K562 (cell line): ENCODE data around the gene LMLN. TPM values are rescaled to one million over a fixed set of nuclear protein-coding genes. Genes with fewer than 3 reads are reported as not detected.

ENCODE experiments used
- ATAC-seq: fragments of 200-7000 bp; cut with Tn5 transposase; 3 replicates; pipeline ENCODE4 v1.9.1; 2020; ENCODE audit warnings: moderate library complexity
- BruUV-seq: library from RNA; stranded (reverse); fragments of 400-500 nt; replicated peaks from 2 replicates; lab custom pipeline; 2021; lab: Mats Ljungman, UMichigan
- CTCF ChIA-PET: fragments of 300-600 bp; formaldehyde crosslinking; extraction: SDS; loops from one replicate; lab custom pipeline; 2021; ENCODE audit warnings: low intra/inter-chr PET ratio; lab: Yijun Ruan, JAX
- POLR2A ChIA-PET: fragments of 300-600, 350-650 bp; sonication (Branson Sonifier 250); formaldehyde crosslinking; extraction: SDS; loops from one replicate; lab custom pipeline; 2021; ENCODE audit warnings: antibody characterized with exemption, inconsistent platforms; lab: Yijun Ruan, JAX
- DNase-seq, 4 experiments: peaks; one replicate each; pipeline versions ENCODE4 v3.0.0 to v3.0.0-alpha.2; 2011 to 2018; ENCODE audit warnings: low spot score in 3 of 4, mixed read lengths in 3 of 4; ENCODE audit errors: extremely low read depth in 1 of 4
- FAIRE-seq: peaks from 2 replicates; lab custom pipeline; 2011; peaks lifted over from hg19 to GRCh38; lab: Jason Lieb, UNC
- H2AFZ ChIP-seq: 2 replicates; pipeline ENCODE4 v1.6.0; 2011; ENCODE audit warnings: low read depth, low read length, control low read depth, inconsistent platforms
- H3K27ac ChIP-seq: fragments of 200-600 bp; 3 replicates; pipeline ENCODE4 v1.8.0; 2011; ENCODE audit warnings: low read depth, mild to moderate bottlenecking, control low read depth, inconsistent platforms, low read length, moderate library complexity, mixed read lengths; ENCODE audit errors: extremely low read depth
- H3K27me3 ChIP-seq, 2 experiments: fragments of 300-600 bp in 1 of 2; 2 replicates in 1 of 2; 3 replicates in 1 of 2; pipeline versions ENCODE4 v1.6.0 to v1.8.0; 2011; ENCODE audit warnings: inconsistent platforms in 2 of 2, low read length in 2 of 2, mild to moderate bottlenecking in 1 of 2, mixed read lengths in 1 of 2, moderate library complexity in 1 of 2; ENCODE audit not compliant: control insufficient read depth in 2 of 2, insufficient read depth in 2 of 2
- H3K36me3 ChIP-seq: fragments of 300-600 bp; 3 replicates; pipeline ENCODE4 v1.8.0; 2011; ENCODE audit warnings: mild to moderate bottlenecking, low read length, inconsistent platforms; ENCODE audit not compliant: control insufficient read depth, insufficient read depth
- H3K4me1 ChIP-seq, 2 experiments: fragments of 200-600 bp in 1 of 2; replicated peaks in 1 of 2; 2 replicates in 1 of 2; 3 replicates in 1 of 2; pipeline versions ENCODE4 v1.5.1 to v1.8.0; 2011; ENCODE audit warnings: inconsistent platforms in 2 of 2, low read length in 2 of 2, mild to moderate bottlenecking in 1 of 2, mixed read lengths in 1 of 2, moderate library complexity in 1 of 2; ENCODE audit not compliant: control insufficient read depth in 2 of 2, insufficient read depth in 2 of 2
- H3K4me2 ChIP-seq: 2 replicates; pipeline ENCODE4 v1.6.1; 2011; ENCODE audit warnings: low read length, control low read depth, inconsistent platforms, mixed read lengths; ENCODE audit not compliant: insufficient read depth
- H3K4me3 ChIP-seq: fragments of 200-600 bp; sonication (generic), shearing (Covaris generic); 2 replicates; pipeline ENCODE4 v1.5.1; 2016; ENCODE audit warnings: control low read depth, inconsistent platforms
- H3K79me2 ChIP-seq: fragments of 200-600 bp; 3 replicates; pipeline ENCODE4 v1.8.0; 2011; ENCODE audit warnings: low read length, inconsistent platforms; ENCODE audit not compliant: control insufficient read depth, insufficient read depth
- H3K9ac ChIP-seq, 2 experiments: 2 replicates each; pipeline versions ENCODE4 v1.6.0 to v1.6.1; 2011; ENCODE audit warnings: low read depth in 2 of 2, low read length in 2 of 2, control low read depth in 1 of 2, inconsistent platforms in 1 of 2, mild to moderate bottlenecking in 1 of 2, mixed read lengths in 1 of 2; ENCODE audit not compliant: insufficient read depth in 1 of 2
- H3K9me1 ChIP-seq: one replicate; pipeline ENCODE4 v1.6.0; 2011; ENCODE audit warnings: inconsistent platforms, mild to moderate bottlenecking, low read length, moderate library complexity; ENCODE audit not compliant: control insufficient read depth, insufficient read depth
- H3K9me3 ChIP-seq: replicated peaks from 2 replicates; pipeline ENCODE4 v1.5.1; 2011; ENCODE audit warnings: low read depth, low read length, inconsistent platforms; ENCODE audit not compliant: control insufficient read depth, insufficient read depth
- H4K20me1 ChIP-seq: replicated peaks from 2 replicates; pipeline ENCODE4 v1.6.1; 2011; ENCODE audit warnings: low read length, inconsistent platforms, mixed read lengths; ENCODE audit not compliant: control insufficient read depth, insufficient read depth
- CEBPG ChIP-seq, 3 experiments: fragments of 200-800 bp in 1 of 3; sonication (Bioruptor generic) in 1 of 3; sonication (generic) in 1 of 3; formaldehyde crosslinking in 1 of 3; IDR thresholded peaks in 2 of 3; conservative IDR thresholded peaks in 1 of 3; 2 replicates each; pipeline versions ENCODE4 v1.6.1 to v1.8.0; 2016 to 2022; ENCODE audit warnings: missing compliant biosample characterization in 2 of 3, missing genetic modification characterization in 2 of 3, mild to moderate bottlenecking in 1 of 3, missing genetic modification reagents in 1 of 3
- CHD1 ChIP-seq: fragments of 200-600 bp; sonication (generic); IDR thresholded peaks from one replicate; pipeline ENCODE4 v1.6.1; 2012; ENCODE audit warnings: mild to moderate bottlenecking, moderate library complexity, low read length, inconsistent platforms
- ETV1 ChIP-seq: fragments of 450-650 bp; conservative IDR thresholded peaks from 2 replicates; pipeline ENCODE4 v1.6.1; 2016; ENCODE audit warnings: missing genetic modification characterization, control low read depth, low read depth, missing compliant biosample characterization
- KLF6 ChIP-seq: fragments of 250-450 bp; sonication (Bioruptor Pico); IDR thresholded peaks from 2 replicates; pipeline ENCODE4 v1.4.0; 2020; ENCODE audit warnings: mild to moderate bottlenecking, moderate library complexity, borderline replicate concordance
- MED1 ChIP-seq: sonication (generic); formaldehyde crosslinking; IDR thresholded peaks from 2 replicates; pipeline ENCODE4 v1.8.1; 2023; ENCODE audit warnings: missing genetic modification reagents, borderline replicate concordance
- SRSF1 ChIP-seq: fragments of 200-400 bp; formaldehyde crosslinking; IDR thresholded peaks from 2 replicates; pipeline ENCODE4 v1.6.1; 2017; ENCODE audit warnings: mild to moderate bottlenecking, low read depth, low read length, moderate library complexity
- TARDBP ChIP-seq: fragments of 450-650 bp; IDR thresholded peaks from 2 replicates; pipeline ENCODE4 v1.6.1; 2016
- TCF7 ChIP-seq: sonication (generic); IDR thresholded peaks from 2 replicates; pipeline ENCODE4 v1.6.1; 2016; ENCODE audit warnings: antibody characterized with exemption, borderline replicate concordance
- ZNF263 ChIP-seq: sonication (generic); formaldehyde crosslinking; IDR thresholded peaks from 2 replicates; pipeline ENCODE4 v1.8.0; 2022; ENCODE audit warnings: mild to moderate bottlenecking, missing genetic modification reagents, borderline replicate concordance
- WGBS: fragments of 100-300 bp; shearing (Covaris generic); methylation state at CpG from one replicate; pipeline ENCODE4 v1.1.6; 2016; ENCODE audit warnings: low coverage, mixed read lengths; ENCODE audit not compliant: insufficient coverage; ENCODE audit errors: missing lambda C conversion rate; 5-methylcytosine and 5-hydroxymethylcytosine counted together
- in situ Hi-C: fragments of 300-500 bp; cut with MboI; formaldehyde crosslinking; loops from 4 replicates; pipeline ENCODE4 v1.15.0; 2018; ENCODE audit warnings: inconsistent platforms, mixed read lengths
- intact Hi-C: fragments of 100-400 bp; cut with micrococcal nuclease; formaldehyde crosslinking; loops from 2 replicates; pipeline ENCODE4 v1.14.2; 2022
- polyA plus RNA-seq, 8 experiments: library from polyadenylated mRNA; depleted of rRNA in 4 of 8; stranded (reverse) in 5 of 8; unstranded in 3 of 8; fragments of >200 nt; fragmentation: Nextera tagmentation in 2 of 8; fragmentation: Illumina TruSeq in 1 of 8; extraction: Ambion mirVana in 2 of 8; extraction: Trizol in 1 of 8; gene quantifications; 2 replicates each; pipeline versions ENCODE4 v1.2.1 to v1.2.3, GENCODE V29; 2011 to 2014; ENCODE audit warnings: inconsistent platforms in 1 of 8, missing spikeins in 1 of 8
- total RNA-seq, 7 experiments: library from RNA; depleted of rRNA in 6 of 7; stranded (reverse); fragments of >200 nt in 6 of 7; fragmentation: Illumina TruSeq in 2 of 7; extraction: Trizol in 2 of 7; gene quantifications; 2 replicates each; pipeline versions ENCODE4 v1.2.1 to v1.2.3, GENCODE V29; 2011 to 2021; ENCODE audit warnings: low replicate concordance in 1 of 7
- TF ChIP-seq, protein P1 (sequence below): fragments of 250-450 bp; sonication (Bioruptor Pico); IDR thresholded peaks from 2 replicates; pipeline ENCODE4 v1.8.0; 2022; ENCODE audit warnings: moderate library complexity, mild to moderate bottlenecking, inconsistent platforms
- TF ChIP-seq, protein P2 (sequence below): fragments of 200-800 bp; sonication (Bioruptor generic); IDR thresholded peaks from 2 replicates; pipeline ENCODE4 v1.6.1; 2017; ENCODE audit warnings: missing genetic modification characterization, missing compliant biosample characterization
- TF ChIP-seq, protein P3 (sequence below): fragments of 250-450 bp; sonication (Bioruptor Pico); IDR thresholded peaks from 2 replicates; pipeline ENCODE4 v1.5.0; 2021
- TF ChIP-seq, protein P4 (sequence below), 3 experiments: fragments of 200-800 bp in 1 of 3; sonication (Bioruptor generic) in 1 of 3; sonication (generic) in 1 of 3; formaldehyde crosslinking in 1 of 3; IDR thresholded peaks; 2 replicates each; pipeline versions ENCODE4 v1.6.1 to v1.8.0; 2016 to 2022; ENCODE audit warnings: mild to moderate bottlenecking in 2 of 3, missing compliant biosample characterization in 2 of 3, missing genetic modification characterization in 2 of 3, missing genetic modification reagents in 1 of 3

LMLN gene
- total and polyA plus RNA-seq, 9 of the 15 experiments (the other 6 are each of a cell fraction or from before 2014, with no cell fraction given), result 2.2 to 15.9 (median 6.9) TPM

DNA sequence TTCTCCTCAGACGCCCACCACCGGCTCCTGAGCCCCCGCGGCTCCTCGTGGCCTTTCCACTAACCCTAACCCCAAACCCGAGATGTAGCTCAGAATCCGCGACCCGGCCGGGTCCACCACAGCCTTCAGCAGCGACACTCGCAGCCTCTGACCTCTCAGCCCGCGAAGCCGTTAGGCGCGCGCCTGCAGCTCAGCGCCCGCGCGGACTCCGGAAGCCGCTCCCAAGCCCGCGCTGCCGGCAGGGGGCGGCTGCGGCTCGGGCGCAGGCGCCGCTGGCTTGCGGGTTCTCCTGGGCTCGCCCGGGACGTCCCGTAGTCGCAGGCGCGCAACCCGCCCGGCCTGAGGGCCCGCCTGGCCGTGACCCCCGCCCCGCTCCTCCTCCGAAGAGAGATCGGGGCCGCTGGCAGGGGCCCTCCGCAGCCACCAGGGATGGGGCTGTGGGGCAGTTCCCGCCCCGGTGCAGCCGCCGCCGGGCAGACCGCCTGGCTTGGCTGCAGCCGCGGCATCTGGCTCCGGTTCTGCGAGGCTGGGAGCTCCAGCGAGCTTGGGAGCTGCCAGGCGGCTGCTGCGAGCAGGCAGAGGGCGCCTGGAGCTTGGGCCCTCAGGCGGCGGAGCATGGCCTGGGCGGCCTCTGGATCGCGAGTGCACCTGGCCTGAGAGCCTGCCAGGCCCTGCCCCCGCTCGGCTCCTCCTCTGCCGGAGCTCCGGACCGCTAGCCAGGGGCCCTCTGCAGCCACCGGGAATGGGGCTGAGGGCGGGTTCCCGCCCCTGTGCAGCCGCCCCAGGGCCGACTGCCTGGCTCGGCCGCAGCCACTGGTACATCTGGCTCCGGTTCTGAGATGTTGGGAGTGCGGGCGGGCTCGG is 120.7 kb downstream of the LMLN start (continued):
- TF ChIP-seq TARDBP, result peak; percentile 43; the same call in 1 of the 2 replicates
- TF ChIP-seq, protein P1, sequence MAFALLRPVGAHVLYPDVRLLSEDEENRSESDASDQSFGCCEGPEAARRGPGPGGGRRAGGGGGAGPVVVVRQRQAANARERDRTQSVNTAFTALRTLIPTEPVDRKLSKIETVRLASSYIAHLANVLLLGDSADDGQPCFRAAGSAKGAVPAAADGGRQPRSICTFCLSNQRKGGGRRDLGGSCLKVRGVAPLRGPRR (CRISPR knock-in tag), result no peak
- peak; percentile 19; the same call in 1 of the 2 replicates for TF ChIP-seq ETV1 (tag)

DNA sequence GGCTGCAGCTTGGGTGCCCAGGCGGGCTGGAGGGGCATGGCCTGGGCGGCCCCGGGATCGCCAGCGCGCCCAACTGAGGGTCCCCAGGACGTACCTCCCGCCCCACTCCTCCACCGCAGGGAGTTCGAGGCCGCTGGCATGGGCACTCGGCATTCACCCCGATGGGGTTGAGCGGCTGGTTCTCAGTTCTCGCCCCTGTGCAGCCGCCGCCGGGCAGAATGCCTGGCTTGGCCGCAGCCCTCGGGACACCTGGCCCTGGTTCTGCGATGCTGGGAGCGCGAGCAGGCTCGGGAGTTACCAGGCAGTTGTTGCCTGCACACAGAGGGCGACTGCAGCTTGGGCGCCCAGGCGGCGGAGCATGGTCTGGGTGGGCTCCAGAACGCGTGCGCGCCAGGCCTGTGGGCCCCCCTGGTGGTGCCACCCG is 121.4 kb downstream of the LMLN start:
- H3K9me3 ChIP-seq, result no peaks in the 10 kb centered on the region
- H4K20me1 ChIP-seq, result no peaks in the 10 kb centered on the region
- no peaks in the 10 kb centered on the region; the same call in 1 of the 3 replicates for H3K36me3 ChIP-seq
- FAIRE-seq (no peak), ATAC-seq (no peak), DNase-seq (no peak)
- in situ Hi-C loops, result no loop called here
- H3K4me3 ChIP-seq, result peak overlapping the region; percentile 72; the same call in 1 of the 2 replicates
- peaks cover 9 to 19% of the 10 kb centered on the region in 2 experiments for H3K4me1 ChIP-seq
- peak overlapping the region in 1 of 2 experiments; percentile 99; a peak in 3 of 4 replicates for H3K9ac ChIP-seq
- peaks cover 16% of the 10 kb centered on the region for H3K79me2 ChIP-seq
- H2AFZ ChIP-seq, result peak overlapping the region; percentile 95; the same call in 1 of the 2 replicates
- BruUV-seq, result no TSS peak
- no peak overlapping the region for H3K27ac ChIP-seq
- ChIA-PET CTCF (no interaction called here), POLR2A (interaction anchor here (0.8 to 2.0 kb wide), 6 partner anchors 8 to 132 kb away, joined by 3 to 7 read pairs (median 4); partner anchors contain the start of gene RPL35A)
- WGBS, result 88% methylated on average over 13 of the region's 33 CpGs
- H3K4me2 ChIP-seq, result peak overlapping the region; percentile 82; the same call in 1 of the 2 replicates
- intact Hi-C loops, result no loop called here
- no peaks in the 10 kb centered on the region for H3K9me1 ChIP-seq
- no peaks in the 10 kb centered on the region for H3K27me3 ChIP-seq
- TF ChIP-seq CHD1 (no peak), ZNF263 (CRISPR knock-in tag) (no peak), SRSF1 (0 out of 2 replicates have a peak, but pooled peaks have one; percentile 20), KLF6 (CRISPR knock-in tag) (no peak), CEBPG (CRISPR knock-in tag; IDR thresholded peaks at IDR 0.05) (no peak), CEBPG (tag; conservative IDR thresholded peaks at IDR 0.05 in 1 of 2, IDR thresholded peaks at IDR 0.05 in 1 of 2) (no peak), TCF7 (no peak), MED1 (CRISPR knock-in tag) (no peak)
- TF ChIP-seq, protein P2, sequence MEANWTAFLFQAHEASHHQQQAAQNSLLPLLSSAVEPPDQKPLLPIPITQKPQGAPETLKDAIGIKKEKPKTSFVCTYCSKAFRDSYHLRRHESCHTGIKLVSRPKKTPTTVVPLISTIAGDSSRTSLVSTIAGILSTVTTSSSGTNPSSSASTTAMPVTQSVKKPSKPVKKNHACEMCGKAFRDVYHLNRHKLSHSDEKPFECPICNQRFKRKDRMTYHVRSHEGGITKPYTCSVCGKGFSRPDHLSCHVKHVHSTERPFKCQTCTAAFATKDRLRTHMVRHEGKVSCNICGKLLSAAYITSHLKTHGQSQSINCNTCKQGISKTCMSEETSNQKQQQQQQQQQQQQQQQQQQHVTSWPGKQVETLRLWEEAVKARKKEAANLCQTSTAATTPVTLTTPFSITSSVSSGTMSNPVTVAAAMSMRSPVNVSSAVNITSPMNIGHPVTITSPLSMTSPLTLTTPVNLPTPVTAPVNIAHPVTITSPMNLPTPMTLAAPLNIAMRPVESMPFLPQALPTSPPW (CRISPR knock-in tag), result no peak
- TF ChIP-seq, protein P3, sequence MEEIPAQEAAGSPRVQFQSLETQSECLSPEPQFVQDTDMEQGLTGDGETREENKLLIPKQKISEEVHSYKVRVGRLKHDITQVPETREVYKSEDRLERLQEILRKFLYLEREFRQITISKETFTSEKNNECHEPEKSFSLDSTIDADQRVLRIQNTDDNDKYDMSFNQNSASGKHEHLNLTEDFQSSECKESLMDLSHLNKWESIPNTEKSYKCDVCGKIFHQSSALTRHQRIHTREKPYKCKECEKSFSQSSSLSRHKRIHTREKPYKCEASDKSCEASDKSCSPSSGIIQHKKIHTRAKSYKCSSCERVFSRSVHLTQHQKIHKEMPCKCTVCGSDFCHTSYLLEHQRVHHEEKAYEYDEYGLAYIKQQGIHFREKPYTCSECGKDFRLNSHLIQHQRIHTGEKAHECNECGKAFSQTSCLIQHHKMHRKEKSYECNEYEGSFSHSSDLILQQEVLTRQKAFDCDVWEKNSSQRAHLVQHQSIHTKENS (CRISPR knock-in tag), result no peak
- TF ChIP-seq, protein P4, sequence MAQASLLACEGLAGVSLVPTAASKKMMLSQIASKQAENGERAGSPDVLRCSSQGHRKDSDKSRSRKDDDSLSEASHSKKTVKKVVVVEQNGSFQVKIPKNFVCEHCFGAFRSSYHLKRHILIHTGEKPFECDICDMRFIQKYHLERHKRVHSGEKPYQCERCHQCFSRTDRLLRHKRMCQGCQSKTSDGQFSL (CRISPR knock-in tag; IDR thresholded peaks at IDR 0.05), result no peak
- TF ChIP-seq, protein P4 (tag; IDR thresholded peaks at IDR 0.05), result no peak
